ENCODE data around the gene NDP.

- TF ChIP-seq CTCF (IDR thresholded peaks at IDR 0.05; ENCODE audit: borderline replicate concordance, extremely low read depth, low read length, poor library complexity, severe bottlenecking) (peak; percentile 61), EZH2 (IDR thresholded peaks at IDR 0.05; ENCODE audit: borderline replicate concordance, low read depth, low read length, severe bottlenecking) (no peak)
Measured at GRCh38 chrX:43958529-43958928, 14.7 kb downstream of the NDP start.

All from DND-41 (cell line).